Thoracic aorta (tissue), 2 donors: Measurements from ENCODE around the gene DSCAM. TPM values are rescaled to one million over a fixed set of nuclear protein-coding genes. Genes with fewer than 3 reads are reported as not detected.

ENCODE experiments used
- ATAC-seq: fragments of 150-250 bp; one replicate; pipeline ENCODE4 v1.8.0; 2017; ENCODE audit warnings: low read depth; ENCODE audit not compliant: insufficient number of reproducible peaks, low FRiP score
- DNase-seq: peaks from one replicate; pipeline ENCODE4 v3.0.0-alpha.2; 2020; ENCODE audit warnings: low spot score
- H3K27ac ChIP-seq, 2 donors: fragments of 200-600 bp; sonication (generic); 1 replicate in 1 of 2; 2 replicates in 1 of 2; pipeline ENCODE4 v1.5.1; 2016; ENCODE audit warnings: mild to moderate bottlenecking in 2 of 2, moderate library complexity in 2 of 2
- H3K27me3 ChIP-seq: fragments of 200-600 bp; sonication (generic); replicated peaks from 2 replicates; pipeline ENCODE4 v1.6.0; 2016; ENCODE audit warnings: mild to moderate bottlenecking; ENCODE audit not compliant: insufficient read depth
- H3K36me3 ChIP-seq: fragments of 200-600 bp; sonication (generic); one replicate; pipeline ENCODE4 v1.5.1; 2016
- H3K4me1 ChIP-seq, 2 donors: fragments of 200-600 bp; sonication (generic); 1 replicate in 1 of 2; 2 replicates in 1 of 2; pipeline versions ENCODE4 v1.5.1 to v1.6.0; 2016; ENCODE audit warnings: low read depth in 2 of 2, mild to moderate bottlenecking in 1 of 2; ENCODE audit not compliant: control insufficient read depth in 1 of 2
- H3K4me3 ChIP-seq: fragments of 200-600 bp; sonication (generic); 2 replicates; pipeline ENCODE4 v1.5.1; 2016; ENCODE audit warnings: mild to moderate bottlenecking
- H3K9me3 ChIP-seq: fragments of 200-600 bp; sonication (generic); 2 replicates; pipeline ENCODE4 v1.5.1; 2016
- total RNA-seq, 2 donors: library from RNA; depleted of rRNA; stranded (reverse); fragments of >200 nt; gene quantifications; one replicate each; pipeline versions ENCODE4 v1.1.0 to v1.2.3, GENCODE V29; 2016
- TF ChIP-seq, protein P1 (sequence below): fragments of 200-600 bp; sonication (generic); IDR thresholded peaks from one replicate; pipeline ENCODE4 v1.5.1; 2019; ENCODE audit warnings: antibody characterized with exemption

DSCAM gene
- total RNA-seq, 2 donors from 2014 or later, result not detected

DNA sequence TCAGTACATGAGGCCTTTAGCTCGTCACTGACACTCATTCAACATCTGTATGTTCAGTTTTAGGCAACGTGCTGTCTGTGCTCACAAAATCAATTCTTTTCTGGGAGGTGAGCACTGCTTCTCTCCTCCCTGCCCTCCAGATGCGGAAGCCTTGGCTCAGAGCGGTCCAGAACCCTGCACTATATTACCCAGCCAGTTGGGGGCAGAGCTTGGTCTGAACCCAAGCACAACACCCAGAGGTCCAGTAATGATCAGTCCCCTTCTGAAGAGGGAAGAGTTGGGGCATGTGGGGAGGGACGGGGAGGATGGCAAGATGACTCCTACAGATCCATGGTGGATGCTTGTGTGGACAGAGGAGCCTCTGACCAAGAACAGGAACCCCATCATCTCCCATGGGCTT lies 5.6 kb upstream of the DSCAM start:
- no peak for ATAC-seq
- no peak for DNase-seq
- TF ChIP-seq, protein P1, sequence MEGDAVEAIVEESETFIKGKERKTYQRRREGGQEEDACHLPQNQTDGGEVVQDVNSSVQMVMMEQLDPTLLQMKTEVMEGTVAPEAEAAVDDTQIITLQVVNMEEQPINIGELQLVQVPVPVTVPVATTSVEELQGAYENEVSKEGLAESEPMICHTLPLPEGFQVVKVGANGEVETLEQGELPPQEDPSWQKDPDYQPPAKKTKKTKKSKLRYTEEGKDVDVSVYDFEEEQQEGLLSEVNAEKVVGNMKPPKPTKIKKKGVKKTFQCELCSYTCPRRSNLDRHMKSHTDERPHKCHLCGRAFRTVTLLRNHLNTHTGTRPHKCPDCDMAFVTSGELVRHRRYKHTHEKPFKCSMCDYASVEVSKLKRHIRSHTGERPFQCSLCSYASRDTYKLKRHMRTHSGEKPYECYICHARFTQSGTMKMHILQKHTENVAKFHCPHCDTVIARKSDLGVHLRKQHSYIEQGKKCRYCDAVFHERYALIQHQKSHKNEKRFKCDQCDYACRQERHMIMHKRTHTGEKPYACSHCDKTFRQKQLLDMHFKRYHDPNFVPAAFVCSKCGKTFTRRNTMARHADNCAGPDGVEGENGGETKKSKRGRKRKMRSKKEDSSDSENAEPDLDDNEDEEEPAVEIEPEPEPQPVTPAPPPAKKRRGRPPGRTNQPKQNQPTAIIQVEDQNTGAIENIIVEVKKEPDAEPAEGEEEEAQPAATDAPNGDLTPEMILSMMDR, result no peak
- H3K4me1 ChIP-seq, result no peaks in the 10 kb centered on the region
- no peaks in the 10 kb centered on the region for H3K36me3 ChIP-seq
- H3K27me3 ChIP-seq, result no peaks in the 10 kb centered on the region
- no peaks in the 10 kb centered on the region for H3K9me3 ChIP-seq
- no peak overlapping the region for H3K27ac ChIP-seq
- H3K4me3 ChIP-seq, result no peak overlapping the region

DNA sequence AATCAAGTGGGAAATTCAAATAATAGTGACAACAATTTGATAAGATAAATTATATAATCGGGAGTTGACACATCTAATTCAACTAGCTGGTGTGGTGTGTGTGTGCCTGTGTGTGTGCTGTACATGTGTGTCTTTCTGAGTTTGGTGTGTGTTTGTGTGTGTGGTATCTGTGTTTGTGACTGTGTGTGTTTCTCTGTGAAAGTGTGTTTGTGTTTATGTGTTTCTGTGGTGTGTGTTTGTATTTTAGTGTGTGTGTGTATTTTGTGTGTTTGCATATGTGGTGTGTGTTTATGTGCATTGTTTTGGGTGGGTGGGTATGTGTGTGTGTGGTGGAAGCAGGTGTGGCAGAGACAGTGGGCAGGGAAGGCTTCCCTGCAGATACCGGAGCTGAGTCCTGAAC lies 4.8 kb upstream of the DSCAM start:
- Histone ChIP-seq H3K4me3 (no peak overlapping the region), H3K4me1 (no peaks in the 10 kb centered on the region), H3K27me3 (no peaks in the 10 kb centered on the region), H3K27ac (no peak overlapping the region), H3K9me3 (no peaks in the 10 kb centered on the region), H3K36me3 (no peaks in the 10 kb centered on the region)
- TF ChIP-seq, protein P1, result no peak
- ATAC-seq (no peak), DNase-seq (no peak)

DNA sequence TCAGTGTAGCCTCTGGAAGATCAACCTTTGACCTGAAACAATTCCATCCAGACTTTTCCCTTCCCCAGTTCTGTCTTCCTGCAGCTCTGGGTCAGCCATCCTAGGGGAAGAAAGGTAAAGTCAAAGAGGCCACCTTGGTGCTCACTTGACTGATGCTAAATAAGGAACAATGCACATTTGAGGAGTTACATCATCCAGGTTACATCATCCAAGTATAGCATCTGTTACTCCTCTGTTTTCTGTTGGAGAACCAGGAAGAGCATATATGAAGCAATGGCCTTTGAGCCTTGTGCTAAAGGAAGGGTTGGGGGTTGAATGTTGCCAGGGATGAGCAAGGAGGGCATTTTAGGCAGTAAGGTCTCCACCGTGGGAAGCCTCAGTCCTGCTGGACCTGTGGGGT lies 3.1 kb upstream of the DSCAM start:
- Histone ChIP-seq H3K27me3 (no peaks in the 10 kb centered on the region), H3K27ac (no peak overlapping the region), H3K36me3 (no peaks in the 10 kb centered on the region), H3K4me3 (no peak overlapping the region), H3K4me1 (no peaks in the 10 kb centered on the region), H3K9me3 (no peaks in the 10 kb centered on the region)
- no peak for DNase-seq
- TF ChIP-seq, protein P1, result no peak
- no peak for ATAC-seq

DNA sequence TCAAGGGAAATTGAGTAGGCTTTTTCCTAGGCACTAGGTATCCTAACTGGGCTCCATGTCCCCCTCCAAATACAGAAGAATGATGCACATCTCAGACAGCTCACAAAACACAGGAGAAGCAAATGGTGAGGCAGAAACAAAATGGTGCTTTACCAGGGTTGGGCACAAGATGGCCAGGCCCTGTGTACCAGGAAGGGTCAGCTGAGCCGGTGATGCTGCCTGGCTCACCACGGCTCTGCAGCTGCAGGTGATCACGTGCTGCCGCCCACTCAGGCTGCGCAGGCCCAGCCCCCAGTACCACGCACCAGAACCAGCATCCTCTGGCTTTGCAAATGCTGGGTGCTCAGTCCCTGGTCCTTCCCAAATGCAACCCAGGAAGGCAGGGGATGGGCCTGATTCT lies 993 bp upstream of the DSCAM start:
- TF ChIP-seq, protein P1, result no peak
- DNase-seq (no peak), ATAC-seq (no peak)
- no peaks in the 10 kb centered on the region for H3K36me3 ChIP-seq
- no peaks in the 10 kb centered on the region for H3K27me3 ChIP-seq
- H3K4me1 ChIP-seq, result no peaks in the 10 kb centered on the region
- H3K27ac ChIP-seq, result no peak overlapping the region
- no peaks in the 10 kb centered on the region for H3K9me3 ChIP-seq
- no peak overlapping the region for H3K4me3 ChIP-seq

DNA sequence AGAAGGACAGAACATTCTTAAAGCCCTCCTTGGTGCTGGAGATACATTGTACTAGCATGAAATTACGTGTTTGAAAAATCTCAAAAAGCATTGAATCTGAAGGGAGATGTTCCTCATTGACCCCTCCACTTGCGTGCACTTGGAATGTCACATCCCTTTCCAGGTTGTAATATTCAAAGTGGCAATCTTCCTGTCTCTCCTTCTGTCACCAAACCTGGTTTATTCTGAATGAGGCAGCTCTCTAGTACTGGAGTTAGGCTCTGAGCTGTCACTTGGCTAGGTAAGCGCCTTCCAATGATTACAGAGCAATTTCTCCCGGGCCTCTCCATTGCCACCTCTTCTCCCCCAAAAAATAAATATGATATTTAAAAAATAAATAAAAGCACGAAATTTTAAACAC lies 855 bp downstream of the DSCAM start:
- DNase-seq (no peak), ATAC-seq (no peak)
- no peaks in the 10 kb centered on the region for H3K9me3 ChIP-seq
- no peak overlapping the region for H3K4me3 ChIP-seq
- TF ChIP-seq, protein P1, result no peak
- H3K27me3 ChIP-seq, result no peaks in the 10 kb centered on the region
- H3K4me1 ChIP-seq, result no peaks in the 10 kb centered on the region
- H3K36me3 ChIP-seq, result no peaks in the 10 kb centered on the region
- no peak overlapping the region for H3K27ac ChIP-seq
